Measurements from ENCODE around the gene MGAT1. TPM values are rescaled to one million over a fixed set of nuclear protein-coding genes. Genes with fewer than 3 reads are reported as not detected.
A peak's percentile ranks its signal among the peaks of the same experiment; 100 is the strongest.

The MGAT1 gene
- total RNA-seq, 1 experiment from 2014 or later: 72.7 TPM

DNA sequence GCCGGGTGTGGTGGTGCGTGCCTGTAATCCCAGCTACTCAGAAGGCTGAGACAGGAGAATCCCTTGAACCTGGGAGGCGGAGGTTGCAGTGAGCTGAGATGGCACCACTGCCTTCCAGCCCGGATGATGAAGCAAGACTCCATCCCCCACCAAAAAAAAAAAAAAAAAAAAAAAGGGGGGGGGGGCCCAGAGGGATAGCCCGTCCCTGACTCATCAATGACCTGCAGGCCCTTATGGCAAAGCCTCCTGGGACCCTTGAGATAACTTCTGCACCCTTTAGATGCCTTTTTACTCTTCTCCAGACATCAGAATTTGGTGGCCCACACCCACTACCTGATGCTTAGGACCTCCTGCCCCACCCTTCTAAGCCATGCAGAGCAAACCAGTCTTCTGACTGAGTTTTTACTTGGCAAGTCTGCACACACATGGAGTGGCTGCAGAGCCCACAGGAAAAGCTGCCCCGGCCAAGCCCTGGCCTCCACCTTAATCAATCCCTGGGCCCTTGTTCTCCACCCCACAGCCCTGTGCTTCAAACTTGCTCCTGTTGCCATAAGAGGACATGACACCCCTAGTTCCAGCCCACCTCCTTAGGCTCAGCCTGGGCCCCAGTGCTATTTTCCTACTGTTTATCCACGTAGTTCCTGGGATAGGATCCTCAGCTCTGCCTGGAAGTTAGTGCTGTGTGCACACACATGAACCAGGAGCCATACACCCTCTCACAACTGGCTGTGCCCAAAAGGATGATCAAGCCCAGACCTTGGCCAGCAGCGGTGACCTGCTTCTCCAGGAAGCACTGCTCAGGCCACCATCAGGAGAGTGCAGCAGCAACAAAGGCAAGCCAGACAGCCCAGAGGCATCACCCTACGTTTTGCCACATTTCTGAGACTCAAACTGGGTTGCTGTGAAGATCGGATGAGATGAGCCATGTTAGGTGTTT lies 5.1 kb downstream of the MGAT1 start:
- no peak overlapping the region for H4K91ac ChIP-seq (ENCODE audit: insufficient read length, low read depth, low read length)
- H2BK12ac ChIP-seq (ENCODE audit: insufficient read length, low read depth, low read length): no peak overlapping the region
- TF ChIP-seq, protein P1, sequence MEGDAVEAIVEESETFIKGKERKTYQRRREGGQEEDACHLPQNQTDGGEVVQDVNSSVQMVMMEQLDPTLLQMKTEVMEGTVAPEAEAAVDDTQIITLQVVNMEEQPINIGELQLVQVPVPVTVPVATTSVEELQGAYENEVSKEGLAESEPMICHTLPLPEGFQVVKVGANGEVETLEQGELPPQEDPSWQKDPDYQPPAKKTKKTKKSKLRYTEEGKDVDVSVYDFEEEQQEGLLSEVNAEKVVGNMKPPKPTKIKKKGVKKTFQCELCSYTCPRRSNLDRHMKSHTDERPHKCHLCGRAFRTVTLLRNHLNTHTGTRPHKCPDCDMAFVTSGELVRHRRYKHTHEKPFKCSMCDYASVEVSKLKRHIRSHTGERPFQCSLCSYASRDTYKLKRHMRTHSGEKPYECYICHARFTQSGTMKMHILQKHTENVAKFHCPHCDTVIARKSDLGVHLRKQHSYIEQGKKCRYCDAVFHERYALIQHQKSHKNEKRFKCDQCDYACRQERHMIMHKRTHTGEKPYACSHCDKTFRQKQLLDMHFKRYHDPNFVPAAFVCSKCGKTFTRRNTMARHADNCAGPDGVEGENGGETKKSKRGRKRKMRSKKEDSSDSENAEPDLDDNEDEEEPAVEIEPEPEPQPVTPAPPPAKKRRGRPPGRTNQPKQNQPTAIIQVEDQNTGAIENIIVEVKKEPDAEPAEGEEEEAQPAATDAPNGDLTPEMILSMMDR (conservative IDR thresholded peaks at IDR 0.05): no peak
- no peak overlapping the region for H2AK5ac ChIP-seq (ENCODE audit: insufficient read length, low read length)
- H3K4me2 ChIP-seq (ENCODE audit: insufficient read depth, insufficient read length, low read length): no peak overlapping the region
- no CpG with 5 or more reads among the region's 10 CpGs for WGBS (ENCODE audit: extremely low coverage, insufficient read length, low lambda C conversion rate)
- peaks cover 49% of the 10 kb centered on the region; the same call in 1 of the 2 replicates for H3K79me2 ChIP-seq (ENCODE audit: insufficient read depth, low read length)
- H3K4me1 Mint-ChIP-seq: peaks cover 45 to 54% of the 10 kb centered on the region in 2 experiments
- H4K5ac ChIP-seq (ENCODE audit: insufficient read length, low read depth, low read length): no peak overlapping the region
- H2AFZ ChIP-seq (ENCODE audit: low read length): no peak overlapping the region
- H3K36me3 Mint-ChIP-seq (ENCODE audit: insufficient read depth in 1 of 3, low read depth in 3 of 3): peaks cover 7 to 48% (median 26%) of the 10 kb centered on the region in 3 experiments
- no peak overlapping the region for H3K9ac ChIP-seq (ENCODE audit: extremely low read depth, insufficient read length, low read length)
- no peak overlapping the region for H3K18ac ChIP-seq (ENCODE audit: insufficient read length, low read depth, low read length)
- peaks cover 11% of the 10 kb centered on the region for H3K79me1 ChIP-seq (ENCODE audit: insufficient read depth, low read depth, low read length, poor library complexity, severe bottlenecking)
- no peak overlapping the region for H2BK20ac ChIP-seq (ENCODE audit: low read depth, low read length, poor library complexity, severe bottlenecking)
- no peak overlapping the region for H4K8ac ChIP-seq (replicated peaks; ENCODE audit: insufficient read length, low read depth, low read length)
- H2BK120ac ChIP-seq (ENCODE audit: low read depth, low read length, poor library complexity, severe bottlenecking): no peak overlapping the region
- H3K27me3 ChIP-seq (ENCODE audit: insufficient read depth, low read length): no peaks in the 10 kb centered on the region
- H3T11ph ChIP-seq (ENCODE audit: low read length): no peak overlapping the region
- no peak overlapping the region for H2BK5ac ChIP-seq (ENCODE audit: insufficient read length, low read length)
- no peak for DNase-seq
- no peaks in the 10 kb centered on the region for H3K27me3 Mint-ChIP-seq (ENCODE audit: low read depth)
- H3K23ac ChIP-seq (ENCODE audit: insufficient read length, low read depth, low read length): no peak overlapping the region
- H3K27ac Mint-ChIP-seq: peak overlapping the region in 2 of 3 experiments; percentile 7 to 30; a peak in 3 of 7 replicates
- no peak overlapping the region for H3K4me3 Mint-ChIP-seq
- H3K14ac ChIP-seq (ENCODE audit: insufficient read depth, low read length): no peak overlapping the region
- no peak overlapping the region for H2BK15ac ChIP-seq (ENCODE audit: low read depth, low read length)
- H3K9me3 ChIP-seq (ENCODE audit: control insufficient read depth, low read depth, low read length): no peaks in the 10 kb centered on the region
- no peaks in the 10 kb centered on the region for H3K9me3 Mint-ChIP-seq
- no peak overlapping the region for H3K27ac ChIP-seq (ENCODE audit: insufficient read length, low read depth, low read length)
- H3K4me1 ChIP-seq (ENCODE audit: insufficient read depth, low read length): peaks cover 2% of the 10 kb centered on the region; the same call in 1 of the 2 replicates
- H3K4ac ChIP-seq (ENCODE audit: low read depth, low read length): no peak overlapping the region
- no peaks in the 10 kb centered on the region for H3K23me2 ChIP-seq (ENCODE audit: insufficient read length, low read depth, low read length, poor library complexity, severe bottlenecking)
- H3K56ac ChIP-seq (ENCODE audit: insufficient read length, low read depth, low read length): no peak overlapping the region
- no peaks in the 10 kb centered on the region for H4K20me1 ChIP-seq (ENCODE audit: control insufficient read depth, insufficient read depth, insufficient read length)
